Measurements from ENCODE around the gene TBC1D2B.

The TBC1D2B gene

DNA sequence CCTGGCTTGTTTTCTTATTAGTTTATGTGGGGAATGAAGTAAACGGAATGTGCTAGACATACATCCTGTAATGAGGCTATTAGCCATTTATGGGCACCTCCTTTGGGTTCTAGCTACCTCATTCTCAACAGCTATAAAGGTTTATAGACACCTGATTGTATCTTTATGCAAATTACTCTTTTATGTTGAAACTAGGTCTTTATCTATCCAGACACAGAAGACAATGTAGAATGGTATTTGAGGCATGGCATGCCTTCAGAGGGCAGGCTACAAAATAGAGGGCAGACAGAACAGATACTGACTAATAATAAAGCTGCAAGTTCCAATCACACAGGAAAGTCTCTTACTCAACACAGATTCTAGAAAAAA is 27.1 kb downstream of the TBC1D2B start:
- H3K27me3 ChIP-seq (replicated peaks; ENCODE audit: control insufficient read depth, insufficient read depth, low read length): no peaks in the 10 kb centered on the region
- TF ChIP-seq, protein P1, sequence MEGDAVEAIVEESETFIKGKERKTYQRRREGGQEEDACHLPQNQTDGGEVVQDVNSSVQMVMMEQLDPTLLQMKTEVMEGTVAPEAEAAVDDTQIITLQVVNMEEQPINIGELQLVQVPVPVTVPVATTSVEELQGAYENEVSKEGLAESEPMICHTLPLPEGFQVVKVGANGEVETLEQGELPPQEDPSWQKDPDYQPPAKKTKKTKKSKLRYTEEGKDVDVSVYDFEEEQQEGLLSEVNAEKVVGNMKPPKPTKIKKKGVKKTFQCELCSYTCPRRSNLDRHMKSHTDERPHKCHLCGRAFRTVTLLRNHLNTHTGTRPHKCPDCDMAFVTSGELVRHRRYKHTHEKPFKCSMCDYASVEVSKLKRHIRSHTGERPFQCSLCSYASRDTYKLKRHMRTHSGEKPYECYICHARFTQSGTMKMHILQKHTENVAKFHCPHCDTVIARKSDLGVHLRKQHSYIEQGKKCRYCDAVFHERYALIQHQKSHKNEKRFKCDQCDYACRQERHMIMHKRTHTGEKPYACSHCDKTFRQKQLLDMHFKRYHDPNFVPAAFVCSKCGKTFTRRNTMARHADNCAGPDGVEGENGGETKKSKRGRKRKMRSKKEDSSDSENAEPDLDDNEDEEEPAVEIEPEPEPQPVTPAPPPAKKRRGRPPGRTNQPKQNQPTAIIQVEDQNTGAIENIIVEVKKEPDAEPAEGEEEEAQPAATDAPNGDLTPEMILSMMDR (IDR thresholded peaks at IDR 0.05; ENCODE audit: insufficient read depth, low read length, poor library complexity, severe bottlenecking): no peak
- H3K36me3 ChIP-seq (ENCODE audit: control insufficient read depth, insufficient read depth, low read length): peaks cover 5% of the 10 kb centered on the region
- H3K4me3 ChIP-seq (replicated peaks; ENCODE audit: low read depth, low read length): no peak overlapping the region
- no peak for DNase-seq (ENCODE audit: extremely low read depth, insufficient read length)

DNA sequence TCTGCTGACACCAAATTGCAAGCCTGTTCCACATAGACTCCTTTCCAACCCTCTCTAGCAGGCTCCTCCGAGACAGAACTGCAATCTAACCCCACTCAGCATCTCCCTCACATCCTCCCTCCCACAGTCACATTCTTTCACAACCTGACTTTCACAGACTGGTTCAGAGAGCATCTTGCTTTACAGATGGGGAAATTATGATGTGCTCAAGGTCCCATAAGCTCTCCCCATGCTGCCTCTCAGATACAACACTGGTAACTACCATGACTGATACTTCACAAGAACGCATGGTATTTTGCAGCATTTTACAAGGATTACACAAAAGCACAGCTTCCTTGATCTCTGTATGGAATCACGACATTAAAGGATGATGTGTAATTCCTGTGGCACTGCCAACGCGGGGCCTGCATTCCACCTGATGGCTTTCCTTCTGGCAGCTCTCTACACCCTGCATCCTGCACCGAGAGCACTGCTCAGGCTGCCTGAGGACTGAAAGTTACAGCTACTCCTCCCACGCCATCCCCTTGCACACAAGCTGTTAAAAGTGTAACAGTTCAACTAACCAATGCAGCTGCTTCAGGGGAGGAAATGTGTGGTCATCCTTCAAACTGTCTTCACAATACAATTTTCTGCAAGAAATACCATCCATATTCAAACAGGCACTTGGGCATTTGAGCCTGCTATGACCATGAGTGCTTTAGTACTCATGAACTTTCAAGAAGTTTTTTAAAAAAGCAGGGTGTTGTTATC is 27.6 kb downstream of the TBC1D2B start:
- DNase-seq (ENCODE audit: extremely low read depth, insufficient read length): no peak
- Histone ChIP-seq H3K27me3 (replicated peaks; ENCODE audit: control insufficient read depth, insufficient read depth, low read length) (no peaks in the 10 kb centered on the region), H3K4me3 (replicated peaks; ENCODE audit: low read depth, low read length) (no peak overlapping the region; the same call in 1 of the 2 replicates), H3K36me3 (ENCODE audit: control insufficient read depth, insufficient read depth, low read length) (peaks cover 5% of the 10 kb centered on the region)
- TF ChIP-seq, protein P1 (IDR thresholded peaks at IDR 0.05; ENCODE audit: insufficient read depth, low read length, poor library complexity, severe bottlenecking): no peak

DNA sequence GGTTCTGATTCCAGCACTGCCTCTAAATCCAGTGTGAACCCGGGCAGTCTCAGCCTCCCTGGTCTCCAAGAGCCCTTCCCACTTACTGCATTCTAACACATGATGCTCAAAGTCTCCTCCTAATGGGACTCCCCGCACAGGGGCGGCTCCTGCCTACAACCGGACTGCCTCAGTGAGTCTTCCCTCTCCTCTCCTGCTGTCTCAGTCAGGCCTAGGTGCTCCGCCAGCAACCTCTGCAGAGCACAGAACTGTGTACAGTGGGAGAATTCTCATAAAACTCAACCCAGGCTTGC is 28.9 kb downstream of the TBC1D2B start:
- no peak overlapping the region for H3K4me3 ChIP-seq (replicated peaks; ENCODE audit: low read depth, low read length)

DNA sequence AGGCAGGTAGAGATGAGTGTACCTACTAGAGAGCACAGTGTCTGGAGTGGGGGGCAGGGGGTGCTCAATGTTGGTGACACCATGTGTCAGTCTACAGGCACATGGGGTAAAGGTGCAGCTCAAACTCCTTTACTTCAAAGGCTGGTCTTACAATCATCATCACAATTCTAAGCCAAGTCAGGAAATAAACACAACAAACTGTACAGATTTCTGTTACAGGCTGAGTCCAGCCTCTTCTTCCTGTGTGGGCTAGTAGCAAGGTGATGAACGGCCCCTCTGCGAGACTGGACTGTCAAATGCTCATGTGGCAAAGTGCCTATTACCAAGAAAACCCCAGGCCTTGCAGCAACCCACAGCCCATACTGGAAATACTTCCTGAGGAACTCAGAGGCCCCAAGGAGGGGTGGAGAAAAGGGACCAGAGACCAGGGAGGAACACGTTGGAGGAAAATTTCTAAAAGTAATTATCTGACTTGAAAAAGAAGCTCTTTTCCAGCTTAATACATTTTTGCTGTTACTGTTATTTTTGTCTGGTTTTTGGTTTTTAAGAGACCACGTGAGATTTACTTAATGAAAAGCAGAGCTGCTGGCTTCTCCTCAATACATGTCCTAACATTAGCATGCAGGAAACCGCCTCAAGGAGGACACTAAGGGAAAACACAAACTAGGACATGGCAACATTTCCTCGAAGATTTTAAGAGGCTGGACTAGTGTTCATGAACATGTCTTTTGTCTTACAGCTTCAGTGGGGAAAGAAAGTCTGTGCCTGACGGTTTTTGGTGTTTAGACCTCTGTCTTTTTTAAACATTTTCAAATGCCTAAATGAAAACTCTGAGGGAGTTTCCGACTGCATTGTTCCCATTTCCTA is 29.5 kb downstream of the TBC1D2B start:
- Histone ChIP-seq H3K4me3 (replicated peaks; ENCODE audit: low read depth, low read length) (no peak overlapping the region), H3K36me3 (ENCODE audit: control insufficient read depth, insufficient read depth, low read length) (peaks cover 9% of the 10 kb centered on the region), H3K27me3 (replicated peaks; ENCODE audit: control insufficient read depth, insufficient read depth, low read length) (no peaks in the 10 kb centered on the region)
- TF ChIP-seq, protein P1 (IDR thresholded peaks at IDR 0.05; ENCODE audit: insufficient read depth, low read length, poor library complexity, severe bottlenecking): no peak
- DNase-seq (ENCODE audit: extremely low read depth, insufficient read length): no peak

More for the DNA sequence above, 28.9 kb downstream of the TBC1D2B start:
- no peak for DNase-seq (ENCODE audit: extremely low read depth, insufficient read length)
- TF ChIP-seq, protein P1 (IDR thresholded peaks at IDR 0.05; ENCODE audit: insufficient read depth, low read length, poor library complexity, severe bottlenecking): no peak
- Histone ChIP-seq H3K36me3 (ENCODE audit: control insufficient read depth, insufficient read depth, low read length) (peaks cover 7% of the 10 kb centered on the region), H3K27me3 (replicated peaks; ENCODE audit: control insufficient read depth, insufficient read depth, low read length) (no peaks in the 10 kb centered on the region)

DNA sequence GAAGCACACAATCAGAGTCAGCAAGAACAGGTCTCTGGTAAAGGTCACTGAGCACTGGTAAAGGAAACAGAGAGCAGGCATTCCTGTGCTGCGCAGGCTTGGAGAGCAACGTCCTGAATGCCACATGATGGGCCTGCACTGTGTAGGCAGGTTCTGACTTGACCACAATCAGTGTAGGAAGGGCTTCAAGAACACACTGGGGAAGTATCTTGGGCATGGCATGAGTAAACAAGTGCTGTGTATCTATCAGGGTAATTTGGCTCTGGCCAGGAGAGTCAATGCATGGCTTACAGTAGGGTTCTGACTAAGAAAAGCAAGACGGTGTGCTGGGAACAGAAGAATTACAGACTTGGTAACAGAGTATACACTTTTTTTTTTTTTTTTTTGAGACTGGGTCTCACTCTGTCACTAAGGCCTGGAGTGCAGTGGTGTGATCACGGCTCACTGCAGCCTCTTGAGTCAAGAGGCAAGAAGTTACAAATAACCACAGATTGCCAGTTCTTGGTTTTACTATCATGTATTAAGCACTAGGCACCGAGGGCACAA is 30.6 kb downstream of the TBC1D2B start:
- Histone ChIP-seq H3K27me3 (replicated peaks; ENCODE audit: control insufficient read depth, insufficient read depth, low read length) (no peaks in the 10 kb centered on the region), H3K36me3 (ENCODE audit: control insufficient read depth, insufficient read depth, low read length) (peaks cover 4% of the 10 kb centered on the region), H3K4me3 (replicated peaks; ENCODE audit: low read depth, low read length) (no peak overlapping the region)
- TF ChIP-seq, protein P1 (IDR thresholded peaks at IDR 0.05; ENCODE audit: insufficient read depth, low read length, poor library complexity, severe bottlenecking): no peak
- no peak for DNase-seq (ENCODE audit: extremely low read depth, insufficient read length)
